CD14-positive monocyte (primary cell): ENCODE measurements around the gene N4BP2L2. TPM values are rescaled to one million over a fixed set of nuclear protein-coding genes. Genes with fewer than 3 reads are reported as not detected.

Source experiments
- DNase-seq, 3 donors: peaks; one replicate each; pipeline ENCODE4 v3.0.0-alpha.2; 2011 to 2022
- H2AFZ ChIP-seq: 2 replicates; pipeline ENCODE4 v1.6.0; 2012; ENCODE audit warnings: mild to moderate bottlenecking, low read depth, low read length, inconsistent platforms; ENCODE audit not compliant: insufficient read depth, poor library complexity, severe bottlenecking
- H3K27ac ChIP-seq, 2 donors: 1 replicate in 1 of 2; 2 replicates in 1 of 2; pipeline ENCODE4 v1.5.1; 2012 to 2013; ENCODE audit warnings: low read length in 2 of 2, control low read depth in 1 of 2, inconsistent platforms in 1 of 2, low read depth in 1 of 2, mild to moderate bottlenecking in 1 of 2
- H3K27me3 ChIP-seq, 2 donors: one replicate each; pipeline versions ENCODE4 v1.6.0 to v1.6.1; 2011 to 2013; ENCODE audit warnings: low read length in 2 of 2; ENCODE audit not compliant: control insufficient read depth in 2 of 2, insufficient read depth in 2 of 2
- H3K36me3 ChIP-seq, 2 donors: replicated peaks in 1 of 2; 1 replicate in 1 of 2; 2 replicates in 1 of 2; pipeline versions ENCODE4 v1.5.1 to v1.6.1; 2012 to 2013; ENCODE audit warnings: low read length in 2 of 2, control low read depth in 1 of 2, inconsistent platforms in 1 of 2, mild to moderate bottlenecking in 1 of 2; ENCODE audit not compliant: insufficient read depth in 2 of 2, control insufficient read depth in 1 of 2
- H3K4me1 ChIP-seq, 2 donors: 1 replicate in 1 of 2; 2 replicates in 1 of 2; pipeline versions ENCODE4 v1.5.1 to v1.6.1; 2012 to 2013; ENCODE audit warnings: low read length in 2 of 2, control low read depth in 1 of 2, inconsistent platforms in 1 of 2, mild to moderate bottlenecking in 1 of 2, moderate library complexity in 1 of 2; ENCODE audit not compliant: insufficient read depth in 2 of 2, control insufficient read depth in 1 of 2
- H3K4me2 ChIP-seq: replicated peaks from 2 replicates; pipeline ENCODE3; 2012; ENCODE audit warnings: low read length, moderate library complexity, mild to moderate bottlenecking; ENCODE audit not compliant: poor library complexity, severe bottlenecking; ENCODE audit errors: extremely low read depth
- H3K4me3 ChIP-seq, 3 experiments: fragments of 200-600 bp in 1 of 3; sonication (generic) in 1 of 3; replicated peaks in 1 of 3; 1 replicate in 2 of 3; 2 replicates in 1 of 3; pipeline ENCODE4 v1.5.1; 2011 to 2013; ENCODE audit warnings: low read length in 3 of 3, mild to moderate bottlenecking in 3 of 3, control low read depth in 2 of 3, low read depth in 2 of 3, inconsistent platforms in 1 of 3, moderate library complexity in 1 of 3
- H3K79me2 ChIP-seq: 2 replicates; pipeline ENCODE4 v1.6.0; 2012; ENCODE audit warnings: mild to moderate bottlenecking, control low read depth, inconsistent platforms, low read length, moderate library complexity; ENCODE audit not compliant: insufficient read depth
- H3K9ac ChIP-seq: 2 replicates; pipeline ENCODE4 v1.6.0; 2017; ENCODE audit warnings: low read length, mild to moderate bottlenecking; ENCODE audit not compliant: insufficient read depth, poor library complexity, severe bottlenecking
- H3K9me3 ChIP-seq, 2 donors: replicated peaks in 1 of 2; 1 replicate in 1 of 2; 2 replicates in 1 of 2; pipeline versions ENCODE4 v1.5.1 to v1.6.1; 2012 to 2013; ENCODE audit warnings: low read length in 2 of 2, control low read depth in 1 of 2; ENCODE audit not compliant: control insufficient read depth in 1 of 2, insufficient read depth in 1 of 2
- H4K20me1 ChIP-seq: 2 replicates; pipeline ENCODE4 v1.6.0; 2012; ENCODE audit warnings: mild to moderate bottlenecking, low read length, control low read depth, moderate library complexity; ENCODE audit not compliant: insufficient read depth
- H3K27ac Mint-ChIP-seq, 7 donors: one replicate each; pipeline ENCODE4 v1.8.0; 2020; ENCODE audit warnings: mild to moderate bottlenecking in 7 of 7, mixed read lengths in 7 of 7, moderate library complexity in 6 of 7, inconsistent platforms in 2 of 7
- H3K27me3 Mint-ChIP-seq, 3 donors: one replicate each; pipeline ENCODE4 v1.8.0; 2021 to 2022; ENCODE audit warnings: low read depth in 3 of 3, mild to moderate bottlenecking in 3 of 3, mixed read lengths in 3 of 3, moderate library complexity in 3 of 3, inconsistent platforms in 1 of 3
- H3K36me3 Mint-ChIP-seq, 2 donors: one replicate each; pipeline ENCODE4 v1.8.0; 2020; ENCODE audit warnings: mixed read lengths in 2 of 2, inconsistent platforms in 1 of 2, mild to moderate bottlenecking in 1 of 2
- H3K4me1 Mint-ChIP-seq: one replicate; pipeline ENCODE4 v1.8.0; 2020; ENCODE audit warnings: mild to moderate bottlenecking, mixed read lengths
- H3K4me3 Mint-ChIP-seq, 2 donors: one replicate each; pipeline ENCODE4 v1.8.0; 2020; ENCODE audit warnings: mild to moderate bottlenecking in 2 of 2, mixed read lengths in 2 of 2, moderate library complexity in 1 of 2
- H3K9me3 Mint-ChIP-seq, 7 donors: one replicate each; pipeline ENCODE4 v1.8.0; 2020 to 2022; ENCODE audit warnings: mixed read lengths in 7 of 7, mild to moderate bottlenecking in 6 of 7, moderate library complexity in 6 of 7, inconsistent platforms in 2 of 7
- CTCF ChIP-seq: fragments of 200-600 bp; IDR thresholded peaks from one replicate; pipeline ENCODE4 v1.8.0; 2022; ENCODE audit warnings: antibody characterized with exemption, mild to moderate bottlenecking
- WGBS: methylation state at CpG from one replicate; pipeline ENCODE4 v1.1.5; 2013; ENCODE audit warnings: missing lambda C conversion rate; ENCODE audit not compliant: insufficient coverage; 5-methylcytosine and 5-hydroxymethylcytosine counted together
- intact Hi-C, 2 donors: fragments of 100-400 bp; cut with micrococcal nuclease; formaldehyde crosslinking; loops; one replicate each; pipeline versions ENCODE4 v1.15.0 to v1.15.1; 2023
- polyA plus RNA-seq, 3 donors: library from polyadenylated mRNA; depleted of rRNA in 1 of 3; unstranded in 2 of 3; stranded (reverse) in 1 of 3; fragments of 300-500 nt in 2 of 3; fragments of >200 nt in 1 of 3; fragmentation: Illumina TruSeq in 2 of 3; gene quantifications; 1 replicate in 2 of 3; 2 replicates in 1 of 3; pipeline ENCODE4 v1.2.3, GENCODE V29; 2012 to 2021

N4BP2L2 gene
- polyA plus RNA-seq, 3 donors: 94.2 to 105 (median 96.4) TPM

GRCh38 chr13:32415019-32415418 lies 123.6 kb downstream of the N4BP2L2 start:
- peak overlapping the region in 1 of 7 donors; percentile 30 for H3K27ac Mint-ChIP-seq
- no peak overlapping the region for H3K27ac ChIP-seq
- peaks cover 28 to 30% of the 10 kb centered on the region in 2 donors for H3K36me3 Mint-ChIP-seq
- no peak overlapping the region for H3K9ac ChIP-seq
- H3K9me3 ChIP-seq: peaks cover 9 to 18% of the 10 kb centered on the region in 2 donors
- H3K4me1 ChIP-seq: no peaks in the 10 kb centered on the region
- H3K79me2 ChIP-seq: peaks cover 9% of the 10 kb centered on the region
- H3K36me3 ChIP-seq: peaks cover 8 to 17% of the 10 kb centered on the region in 2 donors
- H4K20me1 ChIP-seq: peaks cover 17% of the 10 kb centered on the region
- peaks cover 14 to 27% (median 21%) of the 10 kb centered on the region in 7 donors for H3K9me3 Mint-ChIP-seq
- peaks cover 6% of the 10 kb centered on the region for H3K4me1 Mint-ChIP-seq
- DNase-seq: peak in 2 of 3 donors; percentile 16 to 23
- no peak overlapping the region for H2AFZ ChIP-seq
- no peaks in the 10 kb centered on the region for H3K27me3 Mint-ChIP-seq
- no peak overlapping the region for H3K4me3 Mint-ChIP-seq
- intact Hi-C loops: no loop called here
- H3K27me3 ChIP-seq: no peaks in the 10 kb centered on the region
- peak; percentile 74 for TF ChIP-seq CTCF
- no peak overlapping the region for H3K4me3 ChIP-seq
- no peak overlapping the region for H3K4me2 ChIP-seq

DNA sequence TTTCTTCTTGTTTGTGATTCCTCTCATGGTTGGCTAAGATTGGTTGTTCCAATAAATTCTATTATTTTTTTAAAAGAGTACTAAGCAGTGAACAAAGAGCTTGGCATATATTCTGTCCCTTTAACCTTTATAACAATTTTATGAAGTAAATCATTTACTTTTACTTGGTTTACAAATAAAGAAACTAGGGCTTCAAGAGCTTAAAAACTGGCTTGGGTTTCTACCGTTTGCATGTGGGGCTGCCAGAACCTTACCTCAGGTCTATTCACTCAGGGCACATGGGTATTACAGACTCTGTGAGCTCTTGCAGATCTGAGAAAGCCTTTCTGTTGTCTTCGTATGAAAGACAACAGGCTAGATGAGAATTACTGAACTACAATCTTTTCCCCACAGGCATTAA lies 124.0 kb downstream of the N4BP2L2 start:
- no CpG with 5 or more reads among the region's 2 CpGs for WGBS
- peaks cover 5 to 13% of the 10 kb centered on the region in 2 donors for H3K9me3 ChIP-seq
- H3K36me3 ChIP-seq: peaks cover 4 to 14% of the 10 kb centered on the region in 2 donors
- no peak for DNase-seq
- intact Hi-C loops: no loop called here
- no peak overlapping the region for H3K9ac ChIP-seq
- H3K27ac ChIP-seq: no peak overlapping the region
- H3K4me1 ChIP-seq: peaks cover 1 to 3% of the 10 kb centered on the region in 2 donors
- Mint-ChIP-seq H3K4me3 (no peak overlapping the region), H3K27me3 (no peaks in the 10 kb centered on the region), H3K9me3 (peaks cover 10 to 22% (median 16%) of the 10 kb centered on the region in 7 donors), H3K4me1 (peaks cover 9% of the 10 kb centered on the region), H3K36me3 (peaks cover 27 to 28% of the 10 kb centered on the region in 2 donors), H3K27ac (no peak overlapping the region)
- no peak overlapping the region for H3K4me3 ChIP-seq
- no peaks in the 10 kb centered on the region for H3K27me3 ChIP-seq
- no peak overlapping the region for H2AFZ ChIP-seq
- TF ChIP-seq CTCF: no peak
- peaks cover 17% of the 10 kb centered on the region for H4K20me1 ChIP-seq
- peaks cover 6% of the 10 kb centered on the region for H3K79me2 ChIP-seq
- no peak overlapping the region for H3K4me2 ChIP-seq
